Bronchial epithelial cell (primary cell): ENCODE data around the gene PCGF3. TPM values are rescaled to one million over a fixed set of nuclear protein-coding genes. Genes with fewer than 3 reads are reported as not detected.

Source experiments
- DNase-seq: peaks from one replicate; pipeline ENCODE4 v3.0.0-alpha.2; 2010; ENCODE audit warnings: low read depth
- FAIRE-seq: peaks from 2 replicates; lab custom pipeline; 2011; peaks lifted over from hg19 to GRCh38; lab: Jason Lieb, UNC
- H3K27me3 ChIP-seq: 2 replicates; pipeline ENCODE4 v1.5.1; 2011; ENCODE audit warnings: low read length; ENCODE audit not compliant: control insufficient read depth, insufficient read depth
- H3K36me3 ChIP-seq: 2 replicates; pipeline ENCODE4 v1.5.1; 2011; ENCODE audit warnings: low read length; ENCODE audit not compliant: control insufficient read depth, insufficient read depth
- H3K4me3 ChIP-seq: 2 replicates; pipeline ENCODE4 v1.5.1; 2011; ENCODE audit warnings: mild to moderate bottlenecking, low read depth, low read length, control low read depth
- CTCF ChIP-seq: IDR thresholded peaks from 2 replicates; pipeline ENCODE4 v1.5.1; 2011; ENCODE audit warnings: mild to moderate bottlenecking, moderate library complexity, low read length, control low read depth, inconsistent platforms; ENCODE audit not compliant: insufficient read depth, severe bottlenecking
- total RNA-seq: library from RNA; depleted of rRNA; stranded (reverse); fragments of >200 nt; gene quantifications from 2 replicates; pipeline ENCODE4 v1.2.1, GENCODE V29; 2014

Gene PCGF3
- total RNA-seq, 1 donor from 2014 or later = 30.5 TPM

GRCh38 chr4:683982-684622 lies 21.5 kb upstream of the PCGF3 start:
- no peak overlapping the region for H3K4me3 ChIP-seq
- DNase-seq (peak; percentile 29), FAIRE-seq (no peak)
- H3K27me3 ChIP-seq = no peaks in the 10 kb centered on the region
- TF ChIP-seq CTCF = peak; percentile 81
- H3K36me3 ChIP-seq = no peaks in the 10 kb centered on the region

GRCh38 chr4:684623-685327 lies 20.9 kb upstream of the PCGF3 start:
- TF ChIP-seq CTCF = no peak
- DNase-seq = no peak
- Histone ChIP-seq H3K27me3 (no peaks in the 10 kb centered on the region), H3K36me3 (no peaks in the 10 kb centered on the region), H3K4me3 (no peak overlapping the region)
- no peak for FAIRE-seq

- no peak for FAIRE-seq
- Histone ChIP-seq H3K27me3 (no peaks in the 10 kb centered on the region), H3K36me3 (no peaks in the 10 kb centered on the region), H3K4me3 (no peak overlapping the region)
- DNase-seq = no peak
- no peak for TF ChIP-seq CTCF
Observed at GRCh38 chr4:685679-686412, 19.8 kb upstream of the PCGF3 start.

- TF ChIP-seq CTCF = no peak
- Histone ChIP-seq H3K27me3 (no peaks in the 10 kb centered on the region), H3K4me3 (no peak overlapping the region), H3K36me3 (no peaks in the 10 kb centered on the region)
- FAIRE-seq = no peak
- DNase-seq = no peak
Observed at GRCh38 chr4:686413-687040, 19.1 kb upstream of the PCGF3 start.

- TF ChIP-seq CTCF = no peak
- Histone ChIP-seq H3K27me3 (no peaks in the 10 kb centered on the region), H3K4me3 (no peak overlapping the region), H3K36me3 (no peaks in the 10 kb centered on the region)
- FAIRE-seq (peak; percentile 7), DNase-seq (peak; percentile 75)
Observed at GRCh38 chr4:687048-687970, 18.3 kb upstream of the PCGF3 start.
